A673 (cell line): ENCODE results near the gene CLSTN2. TPM values are rescaled to one million over a fixed set of nuclear protein-coding genes. Genes with fewer than 3 reads are reported as not detected.

Experiments used
- Bru-seq: library from RNA; stranded (reverse); fragments of 400-500 nt; gene quantifications from one replicate; lab custom pipeline; 2021; lab: Mats Ljungman, UMichigan
- BruChase-seq, 2 experiments: library from RNA; stranded (reverse); fragments of 400-500 nt; gene quantifications; one replicate each; lab custom pipeline; 2021; lab: Mats Ljungman, UMichigan
- BruUV-seq: library from RNA; stranded (reverse); fragments of 400-500 nt; replicated peaks from 2 replicates; lab custom pipeline; 2021; lab: Mats Ljungman, UMichigan
- CTCF ChIA-PET: fragments of 300-600 bp; sonication (Branson Sonifier 250); formaldehyde crosslinking; loops from one replicate; lab custom pipeline; 2022; ENCODE audit warnings: antibody characterized with exemption; lab: Charles Lee
- POLR2A ChIA-PET: fragments of 300-600 bp; sonication (Branson Sonifier 250); formaldehyde crosslinking; loops from one replicate; lab custom pipeline; 2022; ENCODE audit warnings: antibody characterized with exemption; ENCODE audit not compliant: low non-redundant PET; lab: Charles Lee
- DNase-seq: peaks from one replicate; pipeline ENCODE4 v3.0.0-alpha.2; 2015; ENCODE audit warnings: low spot score
- H3K27ac ChIP-seq: fragments of 200-600 bp; sonication (generic); 2 replicates; pipeline ENCODE4 v1.5.1; 2016; ENCODE audit warnings: mixed run types, low read depth, mild to moderate bottlenecking, mixed read lengths, antibody characterized with exemption, low read length; ENCODE audit not compliant: poor library complexity, severe bottlenecking
- H3K27me3 ChIP-seq: fragments of 200-600 bp; sonication (generic); replicated peaks from 2 replicates; pipeline ENCODE4 v1.6.1; 2017; ENCODE audit warnings: mixed run types, low read depth, mild to moderate bottlenecking, mixed read lengths, antibody characterized with exemption, low read length; ENCODE audit not compliant: insufficient read depth, poor library complexity
- H3K36me3 ChIP-seq: fragments of 200-600 bp; sonication (generic); 2 replicates; pipeline ENCODE4 v1.6.1; 2016; ENCODE audit warnings: mixed run types, mild to moderate bottlenecking, mixed read lengths, antibody characterized with exemption, low read length; ENCODE audit not compliant: insufficient read depth, poor library complexity, severe bottlenecking
- H3K4me1 ChIP-seq: fragments of 200-600 bp; sonication (generic); 2 replicates; pipeline ENCODE4 v1.6.1; 2017; ENCODE audit warnings: mixed run types, mild to moderate bottlenecking, mixed read lengths, antibody characterized with exemption, low read length; ENCODE audit not compliant: insufficient read depth, poor library complexity, severe bottlenecking
- H3K4me3 ChIP-seq: fragments of 200-600 bp; sonication (generic); 2 replicates; pipeline ENCODE4 v1.5.1; 2016; ENCODE audit warnings: low read depth, mixed run types, mild to moderate bottlenecking, mixed read lengths, low read length; ENCODE audit not compliant: poor library complexity, severe bottlenecking
- H3K9me3 ChIP-seq: fragments of 200-600 bp; sonication (generic); 2 replicates; pipeline ENCODE4 v1.6.1; 2016; ENCODE audit warnings: mixed run types, low read depth, mild to moderate bottlenecking, mixed read lengths, antibody characterized with exemption, low read length; ENCODE audit not compliant: poor library complexity, severe bottlenecking
- CTCF ChIP-seq: fragments of 300-800, 200-600 bp; sonication (generic); conservative IDR thresholded peaks from 2 replicates; pipeline ENCODE4 v1.5.1; 2017; ENCODE audit warnings: low read depth, mild to moderate bottlenecking, antibody characterized with exemption, low read length, moderate library complexity, mixed read lengths
- EZH2 ChIP-seq: fragments of 200-600 bp; sonication (generic); IDR thresholded peaks from 2 replicates; pipeline ENCODE4 v1.6.1; 2017; ENCODE audit warnings: borderline replicate concordance, low read depth, mild to moderate bottlenecking, mixed read lengths, antibody characterized with exemption, low read length; ENCODE audit not compliant: poor library complexity, severe bottlenecking
- intact Hi-C: fragments of 100-400 bp; cut with micrococcal nuclease; formaldehyde crosslinking; loops from one replicate; pipeline ENCODE4 v1.10.0; 2022; ENCODE audit not compliant: unreplicated experiment
- long read RNA-seq: library from polyadenylated mRNA; stranded (forward); transcript quantifications from one replicate; pipeline ENCODE4 v2.0.0, GENCODE V29; 2022
- total RNA-seq: library from RNA; stranded (reverse); gene quantifications from 2 replicates; pipeline ENCODE4 v1.2.3, GENCODE V29; 2021

Gene CLSTN2
- total RNA-seq (41.0 and 50.7 TPM in 2 replicates), Bru-seq, nascent RNA (percentile 78 among the genes with signal in this experiment), BruChase-seq, experiment 1, labeled RNA remaining after a 2-hour chase (percentile 75 among the genes with signal in this experiment), BruChase-seq, experiment 2, labeled RNA remaining after a 6-hour chase (percentile 75 among the genes with signal in this experiment)
- long read RNA-seq, partial matches to known transcripts, result 54 of 72 reads
- long read RNA-seq, other reads (novel, unspliced or antisense), result 18 of 72 reads

DNA sequence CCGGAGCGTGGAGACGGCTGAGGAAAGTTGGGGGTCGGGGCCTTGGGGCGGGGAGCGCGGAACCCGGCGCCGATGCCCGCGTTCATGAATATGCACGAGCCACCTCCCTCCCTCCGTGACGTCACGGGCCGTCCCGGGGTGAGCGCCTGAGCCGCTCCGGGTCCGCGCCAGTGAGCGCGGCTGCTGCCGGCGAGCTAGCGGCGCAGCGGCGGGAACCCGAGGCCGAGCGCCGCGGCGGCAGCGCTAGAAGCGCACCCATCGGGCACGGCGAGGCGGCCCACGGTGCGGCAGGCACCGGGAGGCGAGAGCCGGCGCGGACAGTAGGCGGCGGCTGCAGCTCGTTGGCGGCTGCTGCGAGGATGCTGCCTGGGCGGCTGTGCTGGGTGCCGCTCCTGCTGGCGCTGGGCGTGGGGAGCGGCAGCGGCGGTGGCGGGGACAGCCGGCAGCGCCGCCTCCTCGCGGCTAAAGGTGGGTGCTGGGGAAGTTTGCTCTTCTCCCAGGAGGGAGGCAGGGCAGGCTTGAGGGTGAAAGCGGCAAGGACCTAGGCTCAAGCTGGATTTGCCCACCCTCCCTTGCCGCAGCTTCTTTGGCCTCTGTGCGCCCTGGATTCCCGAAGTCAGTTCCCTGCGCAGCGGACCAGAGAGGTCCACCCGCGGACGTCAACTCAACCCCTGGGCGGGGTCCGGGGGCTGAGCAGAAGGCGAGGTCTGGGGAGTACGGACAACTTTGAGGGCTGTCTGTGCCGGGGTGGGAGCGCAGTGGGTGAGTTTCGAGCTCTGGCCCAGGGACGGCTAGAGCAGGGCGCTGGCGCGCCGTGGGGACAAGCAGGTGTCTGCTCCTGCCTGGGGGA lies at the start of gene CLSTN2:
Gene CLSTN2, plus strand, starts transcription at position 170 of the 850 bp plus-strand sequence.
- Histone ChIP-seq H3K27ac (peak within 1 kb of the TSS; percentile 26), H3K9me3 (no peaks in the 10 kb centered on the region), H3K27me3 (peaks cover 26% of the 10 kb centered on the region), H3K4me1 (peaks cover 14% of the 10 kb centered on the region), H3K4me3 (peak within 1 kb of the TSS; percentile 64), H3K36me3 (no peaks in the 10 kb centered on the region)
- peak; percentile 82 for DNase-seq
- POLR2A ChIA-PET, result interaction anchor here (0.6 kb wide), 1 partner anchor 346 kb away, joined by 3 read pairs; no protein-coding TSS in a partner anchor
- no peak for TF ChIP-seq CTCF
- no peak for TF ChIP-seq EZH2
- intact Hi-C loops, result loop anchor here (2.0 to 5.0 kb wide), 3 partner anchors 116 to 802 kb away; no protein-coding TSS in a partner anchor
- no TSS peak for BruUV-seq
- CTCF ChIA-PET, result interaction anchor here (0.6 kb wide), 2 partner anchors 16 to 273 kb away, joined by 3 to 4 read pairs; no protein-coding TSS in a partner anchor

GRCh38 chr3:139887431-139887830 lies 47.6 kb upstream of the CLSTN2 start:
- BruUV-seq, result no TSS peak
- POLR2A ChIA-PET, result no interaction called here
- no peaks in the 10 kb centered on the region for H3K9me3 ChIP-seq
- H3K4me3 ChIP-seq, result no peak overlapping the region
- H3K4me1 ChIP-seq, result peaks cover 8% of the 10 kb centered on the region
- peak; percentile 25 for DNase-seq
- H3K27me3 ChIP-seq, result no peaks in the 10 kb centered on the region
- H3K36me3 ChIP-seq, result no peaks in the 10 kb centered on the region
- H3K27ac ChIP-seq, result peak overlapping the region; percentile 79
- intact Hi-C loops, result loop anchor here (5.0 kb wide), 1 partner anchor 315 kb away; no protein-coding TSS in a partner anchor
- no peak for TF ChIP-seq EZH2
- no peak for TF ChIP-seq CTCF
- CTCF ChIA-PET, result no interaction called here

DNA sequence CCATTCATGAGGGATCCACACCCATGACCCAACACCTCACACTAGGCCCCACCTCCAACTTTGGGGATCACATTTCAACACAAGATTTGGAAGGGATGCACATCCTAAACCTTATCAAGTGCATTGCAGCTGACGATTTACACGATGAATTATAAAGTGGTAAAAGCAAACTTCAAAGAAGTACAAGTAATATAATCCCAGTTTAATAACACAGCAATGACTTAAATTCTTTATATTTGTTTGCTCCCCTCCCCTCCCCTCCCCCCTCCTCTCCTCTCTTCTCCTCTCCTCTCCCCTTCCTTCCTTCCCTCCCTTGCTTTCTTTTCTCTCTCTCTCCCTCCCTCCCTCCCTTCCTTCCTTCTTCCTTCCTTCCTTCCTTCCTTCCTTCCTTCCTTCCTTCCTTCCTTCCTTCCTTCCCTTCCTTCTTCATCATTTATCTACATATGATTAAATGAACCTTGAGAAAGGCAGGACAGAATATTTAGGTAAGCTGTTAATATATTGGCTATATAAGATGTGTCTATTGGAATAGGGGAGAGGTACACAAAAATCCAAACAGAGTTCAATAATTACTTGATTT lies 46.3 kb upstream of the CLSTN2 start:
- POLR2A ChIA-PET, result no interaction called here
- H3K27ac ChIP-seq, result peak overlapping the region; percentile 79
- CTCF ChIA-PET, result no interaction called here
- TF ChIP-seq CTCF (no peak), EZH2 (no peak)
- intact Hi-C loops, result loop anchor here (5.0 kb wide), 1 partner anchor 316 kb away; no protein-coding TSS in a partner anchor
- no peaks in the 10 kb centered on the region for H3K27me3 ChIP-seq
- no TSS peak for BruUV-seq
- no peaks in the 10 kb centered on the region for H3K36me3 ChIP-seq
- no peaks in the 10 kb centered on the region for H3K9me3 ChIP-seq
- H3K4me1 ChIP-seq, result peaks cover 18% of the 10 kb centered on the region
- DNase-seq, result peak; percentile 77
- H3K4me3 ChIP-seq, result no peak overlapping the region
